ENCODE measurements around the gene SZT2.
"Not testable (repeated sequence)": the region's sequence is repeated elsewhere in the genome, so short reads cannot be mapped to it uniquely, and the experiment has no call there.

The SZT2 gene

GRCh38 chr1:43473463-43473862, 83.8 kb downstream of the SZT2 start:
- DNase-seq (no peak), ATAC-seq (no peak)
- Mint-ChIP-seq H3K4me3 (no peak overlapping the region), H3K27me3 (peaks cover 11% of the 10 kb centered on the region), H3K4me1 (no peaks in the 10 kb centered on the region), H3K36me3 (ENCODE audit: low read depth) (no peaks in the 10 kb centered on the region), H3K27ac (no peak overlapping the region), H3K9me3 (no peaks in the 10 kb centered on the region)

- ATAC-seq; H3K36me3 Mint-ChIP-seq (ENCODE audit: low read depth); H3K4me1 Mint-ChIP-seq; H3K9me3 Mint-ChIP-seq; DNase-seq; H3K27ac Mint-ChIP-seq; H3K4me3 Mint-ChIP-seq: not testable (repeated sequence)
- peaks cover 20% of the 10 kb centered on the region for H3K27me3 Mint-ChIP-seq
These were observed 86.1 kb downstream of the SZT2 start for GRCh38 chr1:43475611-43476401.

GRCh38 chr1:43477716-43478115, 88.0 kb downstream of the SZT2 start:
- no peak overlapping the region for H3K4me3 Mint-ChIP-seq
- peaks cover 20% of the 10 kb centered on the region for H3K27me3 Mint-ChIP-seq
- no peaks in the 10 kb centered on the region for H3K36me3 Mint-ChIP-seq (ENCODE audit: low read depth)
- ATAC-seq = no peak
- H3K27ac Mint-ChIP-seq = no peak overlapping the region
- peaks cover 3% of the 10 kb centered on the region for H3K4me1 Mint-ChIP-seq
- no peaks in the 10 kb centered on the region for H3K9me3 Mint-ChIP-seq
- DNase-seq = no peak

GRCh38 chr1:43479414-43479813, 89.7 kb downstream of the SZT2 start:
- ATAC-seq = no peak
- Mint-ChIP-seq H3K4me1 (peaks cover 3% of the 10 kb centered on the region), H3K27me3 (peaks cover 20% of the 10 kb centered on the region), H3K36me3 (ENCODE audit: low read depth) (no peaks in the 10 kb centered on the region), H3K9me3 (no peaks in the 10 kb centered on the region), H3K4me3 (no peak overlapping the region), H3K27ac (no peak overlapping the region)
- no peak for DNase-seq

- H3K4me3 Mint-ChIP-seq = no peak overlapping the region
- ATAC-seq (no peak), DNase-seq (no peak)
- no peaks in the 10 kb centered on the region for H3K36me3 Mint-ChIP-seq (ENCODE audit: low read depth)
- H3K27me3 Mint-ChIP-seq = peaks cover 16% of the 10 kb centered on the region
- H3K9me3 Mint-ChIP-seq = peaks cover 4% of the 10 kb centered on the region
- no peak overlapping the region for H3K27ac Mint-ChIP-seq
- peaks cover 3% of the 10 kb centered on the region for H3K4me1 Mint-ChIP-seq
These were observed 91.8 kb downstream of the SZT2 start for GRCh38 chr1:43481491-43481890.

GRCh38 chr1:43482215-43482614, 92.5 kb downstream of the SZT2 start:
- no peak for ATAC-seq
- Mint-ChIP-seq H3K27ac (no peak overlapping the region), H3K4me1 (peaks cover 3% of the 10 kb centered on the region), H3K36me3 (ENCODE audit: low read depth) (no peaks in the 10 kb centered on the region), H3K4me3 (no peak overlapping the region), H3K9me3 (peaks cover 8% of the 10 kb centered on the region), H3K27me3 (peaks cover 12% of the 10 kb centered on the region)
- DNase-seq = no peak

GRCh38 chr1:43484367-43484766, 94.7 kb downstream of the SZT2 start:
- no peak overlapping the region for H3K27ac Mint-ChIP-seq
- peaks cover 5% of the 10 kb centered on the region for H3K27me3 Mint-ChIP-seq
- DNase-seq (no peak), ATAC-seq (no peak)
- H3K36me3 Mint-ChIP-seq (ENCODE audit: low read depth) = no peaks in the 10 kb centered on the region
- no peak overlapping the region for H3K4me3 Mint-ChIP-seq
- peaks cover 24% of the 10 kb centered on the region for H3K9me3 Mint-ChIP-seq
- peaks cover 3% of the 10 kb centered on the region for H3K4me1 Mint-ChIP-seq

GRCh38 chr1:43488165-43488564, 98.5 kb downstream of the SZT2 start:
- ATAC-seq (no peak), DNase-seq (no peak)
- H3K36me3 Mint-ChIP-seq (ENCODE audit: low read depth) = peaks cover 4% of the 10 kb centered on the region
- H3K27me3 Mint-ChIP-seq = peaks cover 10% of the 10 kb centered on the region
- H3K27ac Mint-ChIP-seq = no peak overlapping the region
- no peaks in the 10 kb centered on the region for H3K4me1 Mint-ChIP-seq
- peaks cover 49% of the 10 kb centered on the region for H3K9me3 Mint-ChIP-seq
- no peak overlapping the region for H3K4me3 Mint-ChIP-seq

- H3K9me3 Mint-ChIP-seq = peaks cover 49% of the 10 kb centered on the region
- peaks cover 13% of the 10 kb centered on the region for H3K27me3 Mint-ChIP-seq
These were observed 101.4 kb downstream of the SZT2 start for GRCh38 chr1:43491061-43491460.

GRCh38 chr1:43492826-43493225, 103.1 kb downstream of the SZT2 start:
- no peak overlapping the region for H3K27ac Mint-ChIP-seq
- H3K4me1 Mint-ChIP-seq = no peaks in the 10 kb centered on the region
- peaks cover 4% of the 10 kb centered on the region for H3K36me3 Mint-ChIP-seq (ENCODE audit: low read depth)
- peaks cover 39% of the 10 kb centered on the region for H3K9me3 Mint-ChIP-seq
- peaks cover 15% of the 10 kb centered on the region for H3K27me3 Mint-ChIP-seq
- ATAC-seq = no peak
- DNase-seq = no peak
- no peak overlapping the region for H3K4me3 Mint-ChIP-seq

More at GRCh38 chr1:43491061-43491460, 101.4 kb downstream of the SZT2 start:
- H3K27ac Mint-ChIP-seq = no peak overlapping the region
- H3K4me1 Mint-ChIP-seq = no peaks in the 10 kb centered on the region
- no peak overlapping the region for H3K4me3 Mint-ChIP-seq
- peaks cover 4% of the 10 kb centered on the region for H3K36me3 Mint-ChIP-seq (ENCODE audit: low read depth)
- no peak for ATAC-seq
- no peak for DNase-seq

GRCh38 chr1:43493661-43494450, 104.2 kb downstream of the SZT2 start:
- Mint-ChIP-seq H3K27ac (no peak overlapping the region), H3K9me3 (peaks cover 31% of the 10 kb centered on the region), H3K4me3 (no peak overlapping the region), H3K4me1 (no peaks in the 10 kb centered on the region), H3K27me3 (peaks cover 15% of the 10 kb centered on the region), H3K36me3 (ENCODE audit: low read depth) (peaks cover 4% of the 10 kb centered on the region)
- no peak for ATAC-seq
- no peak for DNase-seq

- peaks cover 17% of the 10 kb centered on the region for H3K9me3 Mint-ChIP-seq
These were observed 105.5 kb downstream of the SZT2 start for GRCh38 chr1:43495204-43495603.

GRCh38 chr1:43499898-43500297, 110.2 kb downstream of the SZT2 start:
- Mint-ChIP-seq H3K27ac (no peak overlapping the region), H3K27me3 (peaks cover 12% of the 10 kb centered on the region), H3K4me1 (no peaks in the 10 kb centered on the region), H3K9me3 (no peaks in the 10 kb centered on the region), H3K4me3 (no peak overlapping the region), H3K36me3 (ENCODE audit: low read depth) (no peaks in the 10 kb centered on the region)
- DNase-seq (no peak), ATAC-seq (no peak)

More at GRCh38 chr1:43495204-43495603, 105.5 kb downstream of the SZT2 start:
- no peak for DNase-seq
- no peak overlapping the region for H3K27ac Mint-ChIP-seq
- H3K27me3 Mint-ChIP-seq = peaks cover 13% of the 10 kb centered on the region
- ATAC-seq = no peak
- no peaks in the 10 kb centered on the region for H3K4me1 Mint-ChIP-seq
- H3K4me3 Mint-ChIP-seq = no peak overlapping the region
- H3K36me3 Mint-ChIP-seq (ENCODE audit: low read depth) = no peaks in the 10 kb centered on the region

GRCh38 chr1:43501806-43502205, 112.1 kb downstream of the SZT2 start:
- H3K4me1 Mint-ChIP-seq = not testable (repeated sequence)

GRCh38 chr1:43503534-43503933, 113.8 kb downstream of the SZT2 start:
- DNase-seq = no peak
- Mint-ChIP-seq H3K27ac (no peak overlapping the region), H3K27me3 (peaks cover 6% of the 10 kb centered on the region), H3K4me3 (no peak overlapping the region), H3K9me3 (no peaks in the 10 kb centered on the region), H3K36me3 (ENCODE audit: low read depth) (no peaks in the 10 kb centered on the region), H3K4me1 (no peaks in the 10 kb centered on the region)
- ATAC-seq = no peak

More at GRCh38 chr1:43501806-43502205, 112.1 kb downstream of the SZT2 start:
- not testable (repeated sequence) for H3K9me3 Mint-ChIP-seq; H3K27ac Mint-ChIP-seq; H3K4me3 Mint-ChIP-seq; H3K27me3 Mint-ChIP-seq; ATAC-seq; DNase-seq; H3K36me3 Mint-ChIP-seq (ENCODE audit: low read depth)

All from activated naive CD8-positive, alpha-beta T cell treated with anti-CD3 and anti-CD28 coated beads, Interleukin-2, amount 50 U/mL, for 24 hours (primary cell).